H1 (cell line): ENCODE data around the gene TBC1D22A. TPM values are rescaled to one million over a fixed set of nuclear protein-coding genes. Genes with fewer than 3 reads are reported as not detected.

ENCODE experiments used
- CTCF ChIA-PET: fragments of 300-600 bp; sonication (Branson Sonifier 250); formaldehyde crosslinking; loops from one replicate; lab custom pipeline; 2021; ENCODE audit not compliant: partially characterized antibody; lab: Charles Lee
- POLR2A ChIA-PET: fragments of 300-600 bp; sonication (Branson Sonifier 250); formaldehyde crosslinking; loops from one replicate; lab custom pipeline; 2021; ENCODE audit warnings: inconsistent platforms; ENCODE audit not compliant: partially characterized antibody; lab: Charles Lee
- DNase-seq, 2 experiments: peaks; one replicate each; pipeline versions ENCODE4 v3.0.0 to v3.0.0-alpha.2; 2010 to 2022; ENCODE audit warnings: low spot score in 2 of 2, low read depth in 1 of 2, mixed read lengths in 1 of 2
- FAIRE-seq: peaks from 2 replicates; lab custom pipeline; 2011; peaks lifted over from hg19 to GRCh38; lab: Jason Lieb, UNC
- H2AFZ ChIP-seq: 2 replicates; pipeline ENCODE4 v1.8.1; 2012; ENCODE audit warnings: low read length, inconsistent platforms
- H2AK5ac ChIP-seq: 2 replicates; pipeline ENCODE4 v1.6.1; 2013; ENCODE audit warnings: low read depth, low read length
- H2BK120ac ChIP-seq: replicated peaks from 2 replicates; pipeline ENCODE3; 2013; ENCODE audit warnings: low read depth, low read length, inconsistent platforms
- H2BK12ac ChIP-seq: 2 replicates; pipeline ENCODE4 v1.6.1; 2013; ENCODE audit warnings: low read depth, low read length
- H2BK15ac ChIP-seq: 2 replicates; pipeline ENCODE4 v1.6.1; 2013; ENCODE audit warnings: low read length
- H2BK20ac ChIP-seq: 2 replicates; pipeline ENCODE4 v1.6.1; 2013; ENCODE audit warnings: low read length
- H2BK5ac ChIP-seq: 2 replicates; pipeline ENCODE4 v1.6.1; 2013; ENCODE audit warnings: low read depth, low read length
- H3K14ac ChIP-seq: 2 replicates; pipeline ENCODE4 v1.6.1; 2013; ENCODE audit warnings: inconsistent platforms; ENCODE audit not compliant: insufficient read length
- H3K18ac ChIP-seq: 2 replicates; pipeline ENCODE4 v1.6.1; 2013; ENCODE audit warnings: low read length; ENCODE audit errors: extremely low read depth
- H3K23ac ChIP-seq: 2 replicates; pipeline ENCODE4 v1.6.1; 2013; ENCODE audit warnings: inconsistent platforms; ENCODE audit not compliant: insufficient read length
- H3K23me2 ChIP-seq: 2 replicates; pipeline ENCODE4 v1.6.1; 2013; ENCODE audit warnings: low read depth, low read length
- H3K27ac ChIP-seq: 2 replicates; pipeline ENCODE4 v1.6.1; 2011; ENCODE audit warnings: low read depth, low read length, inconsistent platforms
- H3K27me3 ChIP-seq, 4 experiments: replicated peaks in 1 of 4; 1 replicate in 1 of 4; 2 replicates in 3 of 4; pipeline versions ENCODE4 v1.6.1 to v1.8.1; 2011 to 2013; ENCODE audit warnings: low read length in 3 of 4, mild to moderate bottlenecking in 3 of 4, inconsistent platforms in 2 of 4, mixed read lengths in 2 of 4, moderate library complexity in 1 of 4; ENCODE audit not compliant: control insufficient read depth in 3 of 4, insufficient read depth in 3 of 4; ENCODE audit errors: extremely low read depth in 1 of 4
- H3K36me3 ChIP-seq, 4 experiments: 2 replicates each; pipeline versions ENCODE4 v1.6.1 to v1.8.1; 2011 to 2013; ENCODE audit warnings: mild to moderate bottlenecking in 4 of 4, low read length in 3 of 4, moderate library complexity in 2 of 4, control low read depth in 1 of 4, inconsistent platforms in 1 of 4; ENCODE audit not compliant: insufficient read depth in 4 of 4, control insufficient read depth in 2 of 4
- H3K4ac ChIP-seq: replicated peaks from 2 replicates; pipeline ENCODE3; 2013; ENCODE audit warnings: low read length, low read depth, mixed read lengths, inconsistent platforms; ENCODE audit not compliant: insufficient read length
- H3K4me1 ChIP-seq, 4 experiments: replicated peaks in 1 of 4; 1 replicate in 1 of 4; 2 replicates in 3 of 4; pipeline versions ENCODE4 v1.6.1 to v1.8.1; 2011 to 2013; ENCODE audit warnings: low read length in 3 of 4, inconsistent platforms in 2 of 4, mixed read lengths in 1 of 4; ENCODE audit not compliant: insufficient read depth in 4 of 4, control insufficient read depth in 3 of 4
- H3K4me2 ChIP-seq, 2 experiments: 2 replicates each; pipeline versions ENCODE4 v1.6.1 to v1.8.1; 2011 to 2013; ENCODE audit warnings: low read depth in 2 of 2, low read length in 2 of 2, control low read depth in 1 of 2, inconsistent platforms in 1 of 2, mild to moderate bottlenecking in 1 of 2; ENCODE audit not compliant: insufficient read depth in 1 of 2
- H3K4me3 ChIP-seq, 4 experiments: fragments of 200-600, 300-600 bp in 1 of 4; sonication (generic), shearing (Covaris generic), sonication (Bioruptor Twin) in 1 of 4; 2 replicates each; pipeline versions ENCODE4 v1.5.1 to v1.8.1; 2011 to 2016; ENCODE audit warnings: low read length in 4 of 4, low read depth in 3 of 4, control low read depth in 2 of 4, inconsistent platforms in 2 of 4, mild to moderate bottlenecking in 2 of 4, mixed read lengths in 1 of 4, moderate library complexity in 1 of 4; ENCODE audit not compliant: insufficient read depth in 2 of 4; ENCODE audit errors: extremely low read depth in 1 of 4
- H3K56ac ChIP-seq: replicated peaks from 2 replicates; pipeline ENCODE3; 2013; ENCODE audit warnings: low read depth, mild to moderate bottlenecking, mixed read lengths, low read length, inconsistent platforms; ENCODE audit not compliant: insufficient read length
- H3K79me1 ChIP-seq: 2 replicates; pipeline ENCODE4 v1.6.1; 2013; ENCODE audit warnings: low read depth, low read length, control low read depth
- H3K79me2 ChIP-seq, 2 experiments: 2 replicates each; pipeline versions ENCODE4 v1.6.1 to v1.8.1; 2012 to 2013; ENCODE audit warnings: low read length in 2 of 2, mild to moderate bottlenecking in 2 of 2, inconsistent platforms in 1 of 2; ENCODE audit not compliant: insufficient read depth in 2 of 2, control insufficient read depth in 1 of 2
- H3K9ac ChIP-seq, 4 experiments: replicated peaks in 1 of 4; 1 replicate in 1 of 4; 2 replicates in 3 of 4; pipeline versions ENCODE4 v1.6.1 to v1.8.1; 2011 to 2013; ENCODE audit warnings: low read depth in 3 of 4, low read length in 3 of 4, control low read depth in 2 of 4, mild to moderate bottlenecking in 2 of 4, moderate library complexity in 2 of 4, inconsistent platforms in 1 of 4; ENCODE audit errors: extremely low read depth in 1 of 4
- H3K9me3 ChIP-seq, 2 experiments: 2 replicates each; pipeline versions ENCODE4 v1.6.1 to v1.8.1; 2012 to 2013; ENCODE audit warnings: mild to moderate bottlenecking in 2 of 2, moderate library complexity in 2 of 2, control low read depth in 1 of 2, inconsistent platforms in 1 of 2, low read depth in 1 of 2, low read length in 1 of 2, mixed read lengths in 1 of 2; ENCODE audit not compliant: insufficient read depth in 2 of 2
- H4K20me1 ChIP-seq, 2 experiments: replicated peaks in 1 of 2; 2 replicates each; pipeline versions ENCODE3 to v1.8.1; 2011 to 2013; ENCODE audit warnings: inconsistent platforms in 2 of 2, low read length in 2 of 2, mild to moderate bottlenecking in 1 of 2; ENCODE audit not compliant: insufficient read depth in 2 of 2, control insufficient read depth in 1 of 2
- H4K5ac ChIP-seq: 2 replicates; pipeline ENCODE4 v1.6.1; 2013; ENCODE audit warnings: low read length, low read depth, mixed read lengths, inconsistent platforms; ENCODE audit not compliant: insufficient read length
- H4K8ac ChIP-seq: 2 replicates; pipeline ENCODE4 v1.8.0; 2013; ENCODE audit warnings: mild to moderate bottlenecking, moderate library complexity, low read length, inconsistent platforms; ENCODE audit not compliant: insufficient read depth; ENCODE audit errors: extremely low read depth
- H4K91ac ChIP-seq: replicated peaks from 2 replicates; pipeline ENCODE3; 2013; ENCODE audit warnings: low read length, mixed read lengths, inconsistent platforms; ENCODE audit not compliant: insufficient read length
- ATF3 ChIP-seq: IDR thresholded peaks from 2 replicates; pipeline ENCODE4 v1.6.1; 2011; ENCODE audit warnings: low read depth, mild to moderate bottlenecking, low read length; ENCODE audit not compliant: insufficient read depth
- BRCA1 ChIP-seq: IDR thresholded peaks from 2 replicates; pipeline ENCODE4 v1.6.1; 2012; ENCODE audit warnings: low read depth, low read length, improper control_type of control experiment
- CBX5 ChIP-seq: fragments of 300-800, 300-1000 bp; sonication (generic); IDR thresholded peaks from 2 replicates; pipeline ENCODE4 v1.7.1; 2016; ENCODE audit warnings: antibody characterized with exemption, low read length, low read depth
- CEBPB ChIP-seq: IDR thresholded peaks from 2 replicates; pipeline ENCODE4 v1.6.1; 2012; ENCODE audit warnings: low read depth, low read length
- CTCF ChIP-seq, 3 experiments: IDR thresholded peaks; 1 replicate in 2 of 3; 2 replicates in 1 of 3; pipeline versions ENCODE4 v1.5.1 to v1.6.1; 2011; ENCODE audit warnings: low read length in 3 of 3, mild to moderate bottlenecking in 3 of 3, inconsistent platforms in 2 of 3, low read depth in 1 of 3, moderate library complexity in 1 of 3; ENCODE audit not compliant: insufficient read depth in 1 of 3; ENCODE audit errors: control extremely low read depth in 1 of 3
- JUN ChIP-seq: IDR thresholded peaks from 2 replicates; pipeline ENCODE4 v1.6.1; 2011; ENCODE audit warnings: low read depth, mild to moderate bottlenecking, improper control_type of control experiment, low read length
- KDM4A ChIP-seq: IDR thresholded peaks from one replicate; pipeline ENCODE4 v1.7.1; 2012; ENCODE audit warnings: low read depth, mild to moderate bottlenecking, moderate library complexity, low read length, inconsistent platforms; ENCODE audit not compliant: severe bottlenecking
- POLR2A ChIP-seq, 2 experiments: IDR thresholded peaks; 1 replicate in 1 of 2; 2 replicates in 1 of 2; pipeline ENCODE4 v1.6.1; 2011; ENCODE audit warnings: low read depth in 2 of 2, low read length in 2 of 2, mild to moderate bottlenecking in 2 of 2; ENCODE audit errors: control extremely low read depth in 1 of 2
- RAD21 ChIP-seq, 2 experiments: IDR thresholded peaks in 1 of 2; conservative IDR thresholded peaks in 1 of 2; 2 replicates each; pipeline ENCODE4 v1.6.1; 2011; ENCODE audit warnings: low read depth in 2 of 2, low read length in 2 of 2, improper control_type of control experiment in 1 of 2, inconsistent platforms in 1 of 2, mild to moderate bottlenecking in 1 of 2, moderate library complexity in 1 of 2
- SUZ12 ChIP-seq: fragments of 200-600 bp; sonication (generic); IDR thresholded peaks from 2 replicates; pipeline ENCODE4 v1.6.1; 2012; ENCODE audit warnings: mild to moderate bottlenecking, inconsistent platforms, low read length, moderate library complexity, mixed read lengths
- TEAD4 ChIP-seq: IDR thresholded peaks from 2 replicates; pipeline ENCODE4 v1.6.1; 2012; ENCODE audit warnings: low read depth, low read length, inconsistent platforms, mixed read lengths
- WGBS, 2 experiments: shearing (Covaris generic) in 1 of 2; methylation state at CpG; one replicate each; pipeline versions ENCODE4 v1.1.6 to v1.1.7; 2013 to 2015; ENCODE audit warnings: low lambda C conversion rate in 2 of 2, mixed read lengths in 2 of 2, inconsistent platforms in 1 of 2, low coverage in 1 of 2, missing lambda C conversion rate in 1 of 2; ENCODE audit not compliant: insufficient replicate concordance in 2 of 2, insufficient coverage in 1 of 2, insufficient read length in 1 of 2; ENCODE audit errors: extremely low coverage in 1 of 2, missing lambda C conversion rate in 1 of 2; 5-methylcytosine and 5-hydroxymethylcytosine counted together
- polyA plus RNA-seq, 7 experiments: library from polyadenylated mRNA; depleted of rRNA in 3 of 7; stranded (reverse) in 5 of 7; unstranded in 2 of 7; fragments of >200 nt in 5 of 7; fragments of 200-250 nt in 2 of 7; gene quantifications; 1 replicate in 5 of 7; 2 replicates in 1 of 7; 4 replicates in 1 of 7; pipeline versions ENCODE4 v1.2.1 to v1.2.3, GENCODE V29; 2011 to 2013; ENCODE audit warnings: missing spikeins in 2 of 7, mixed read lengths in 2 of 7
- total RNA-seq: library from RNA; stranded (reverse); fragmentation: NEBNext Ultra II Directional; extraction: Animal tissue kit (Norgen Biotek cat#: 25700); gene quantifications from 2 replicates; pipeline ENCODE4 v1.2.1, GENCODE V29; 2021

Gene TBC1D22A
- total and polyA plus RNA-seq, 2 of the 8 experiments (the other 6 are each of a cell fraction or from before 2014, with no cell fraction given): 11.9 to 18.4 TPM

GRCh38 chr22:46780453-46780852 is 18.0 kb downstream of the TBC1D22A start:
- Histone ChIP-seq H2AFZ (no peak overlapping the region), H4K20me1 (peaks cover 3 to 9% of the 10 kb centered on the region in 2 experiments), H3K79me2 (peaks cover 0 to 75% of the 10 kb centered on the region in 2 experiments; a peak in 2 of 4 replicates), H3K36me3 (no peaks in the 10 kb centered on the region), H3K18ac (no peak overlapping the region), H2BK5ac (no peak overlapping the region), H3K23ac (no peak overlapping the region), H4K5ac (no peak overlapping the region), H3K23me2 (no peaks in the 10 kb centered on the region), H3K27ac (no peak overlapping the region), H3K79me1 (peaks cover 18% of the 10 kb centered on the region), H3K14ac (no peak overlapping the region), H3K4me2 (no peak overlapping the region), H3K4ac (no peak overlapping the region), H3K56ac (no peak overlapping the region), H2BK12ac (no peak overlapping the region), H3K4me1 (no peaks in the 10 kb centered on the region; a peak in 1 of 7 replicates), H2BK20ac (no peak overlapping the region), H2BK120ac (no peak overlapping the region), H3K27me3 (no peaks in the 10 kb centered on the region; a peak in 1 of 7 replicates), H2AK5ac (no peak overlapping the region), H3K9me3 (no peaks in the 10 kb centered on the region), H3K9ac (no peak overlapping the region; a peak in 1 of 7 replicates), H3K4me3 (no peak overlapping the region), H4K91ac (no peak overlapping the region), H2BK15ac (no peak overlapping the region), H4K8ac (peak overlapping the region; percentile 45; the same call in 1 of the 2 replicates)
- DNase-seq (no peak), FAIRE-seq (no peak)
- ChIA-PET POLR2A (interaction anchor here (1.0 kb wide), 1 partner anchor 18 kb away, joined by 6 read pairs; the partner anchor contains the start of gene TBC1D22A), CTCF (interaction anchor here (0.7 to 3.4 kb wide), 5 partner anchors 12 to 47 kb away, joined by 3 to 15 read pairs (median 4); partner anchors contain the start of gene TBC1D22A)
- WGBS, 2 experiments: 94% methylated on average over 9 of the region's 9 CpGs; no CpG with 5 or more reads in 1 of the 2 experiments
- TF ChIP-seq BRCA1 (no peak), POLR2A (IDR thresholded peaks at IDR 0.05; ENCODE audit: control extremely low read depth in 1 of 2, low read depth in 2 of 2, low read length in 2 of 2) (no peak), TEAD4 (no peak), CTCF (IDR thresholded peaks at IDR 0.05; ENCODE audit: control extremely low read depth in 1 of 3, insufficient read depth in 1 of 3, low read depth in 1 of 3, low read length in 3 of 3) (no peak), ATF3 (no peak), CEBPB (no peak), SUZ12 (no peak), RAD21 (IDR thresholded peaks at IDR 0.05 in 1 of 2, conservative IDR thresholded peaks at IDR 0.05 in 1 of 2; ENCODE audit: low read depth in 2 of 2, low read length in 2 of 2) (no peak), CBX5 (no peak), JUN (no peak), KDM4A (no peak)
